Posterior cingulate gyrus (tissue), 11 donors: ENCODE data around the gene S100P.
"Not testable (repeated sequence)": the region's sequence is repeated elsewhere in the genome, so short reads cannot be mapped to it uniquely, and the experiment has no call there.

Source experiments
- DNase-seq, 10 donors: peaks; one replicate each; pipeline versions ENCODE4 v3.0.0 to v3.0.0-alpha.2; 2020 to 2021; ENCODE audit warnings: mixed read lengths in 3 of 10
- intact Hi-C: fragments of 100-400 bp; cut with DNase I; formaldehyde crosslinking; loops from one replicate; pipeline ENCODE4 v1.15.1; 2023

S100P gene

DNA sequence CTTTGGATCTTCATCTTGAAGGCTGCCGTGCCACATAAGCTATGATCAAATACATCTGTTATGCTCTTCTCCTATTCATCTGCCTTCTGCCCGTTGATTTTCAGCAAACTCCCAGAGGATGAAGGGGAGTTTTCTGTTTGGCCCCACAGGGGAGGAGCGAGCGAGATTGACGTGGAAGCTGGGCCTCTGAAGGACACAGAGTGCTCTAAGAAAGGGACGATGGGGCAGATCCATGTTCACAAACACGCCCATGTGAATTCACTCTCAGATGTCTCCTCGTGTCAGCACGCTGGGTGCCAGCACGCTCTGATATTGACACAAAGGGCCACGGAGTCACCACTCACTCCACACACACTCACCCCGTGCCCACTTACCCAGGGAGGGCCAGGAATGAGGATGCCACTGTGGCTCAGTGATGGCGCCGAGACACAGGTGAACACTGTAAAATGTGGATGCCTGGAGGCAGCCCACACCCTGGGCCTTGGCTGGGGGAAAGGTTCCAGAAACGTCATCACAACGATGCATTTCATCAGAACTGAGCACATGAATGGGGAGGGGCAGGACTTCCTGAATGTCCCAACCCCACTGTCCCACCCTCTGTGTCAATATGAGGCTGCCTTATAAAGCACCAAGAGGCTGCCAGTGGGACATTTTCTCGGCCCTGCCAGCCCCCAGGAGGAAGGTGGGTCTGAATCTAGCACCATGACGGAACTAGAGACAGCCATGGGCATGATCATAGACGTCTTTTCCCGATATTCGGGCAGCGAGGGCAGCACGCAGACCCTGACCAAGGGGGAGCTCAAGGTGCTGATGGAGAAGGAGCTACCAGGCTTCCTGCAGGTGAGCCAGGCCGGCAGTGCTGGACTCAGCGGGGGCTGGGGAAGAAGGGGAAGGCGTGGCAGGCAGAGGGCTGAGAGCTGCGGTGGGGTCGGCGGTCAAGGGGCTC, at the start of gene S100P:
Gene S100P (plus strand): TSS at position 648 of the 946 bp plus-strand sequence. CDS start 55 bp downstream, at position 703.
- intact Hi-C loops = no loop called here
- peak in 1 of 10 donors; percentile 75 for DNase-seq

DNA sequence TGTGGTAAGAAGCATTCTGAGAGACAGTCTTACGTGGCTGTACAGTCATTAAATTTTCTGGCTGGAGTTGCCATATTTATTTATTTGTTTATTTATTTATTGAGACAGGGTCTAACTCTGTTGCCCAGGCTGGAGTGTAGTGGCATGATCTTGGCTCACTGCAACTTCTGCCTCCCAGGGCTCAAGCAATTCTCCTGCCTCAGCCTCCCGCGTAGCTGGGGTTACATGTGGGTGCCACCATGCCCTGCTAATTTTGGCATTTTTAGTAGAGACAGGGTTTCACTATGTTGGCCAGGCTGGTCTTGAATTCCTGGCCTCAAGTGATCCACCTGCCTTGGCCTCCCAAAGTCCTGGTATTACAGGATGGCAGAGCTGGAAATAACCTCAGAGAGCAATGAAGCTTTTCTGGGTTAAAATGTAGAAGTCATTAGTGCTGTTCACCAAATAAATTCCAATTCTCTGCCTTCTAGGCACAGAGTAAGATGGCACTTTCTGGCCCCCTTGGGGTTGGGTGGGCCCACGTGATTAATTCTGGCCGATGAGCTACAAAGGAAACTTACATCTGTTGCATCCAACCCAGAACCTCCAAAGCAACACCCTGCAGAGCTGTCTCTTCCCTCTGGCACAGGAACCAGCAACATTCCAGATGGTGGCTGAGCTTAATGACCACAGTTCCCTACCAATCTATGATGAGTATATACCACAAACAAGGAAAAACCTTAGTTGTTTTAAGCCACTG, 48.7 kb upstream of the S100P start:
- intact Hi-C loops = no loop called here
- peak in 1 of 10 donors; percentile 40 for DNase-seq

DNA sequence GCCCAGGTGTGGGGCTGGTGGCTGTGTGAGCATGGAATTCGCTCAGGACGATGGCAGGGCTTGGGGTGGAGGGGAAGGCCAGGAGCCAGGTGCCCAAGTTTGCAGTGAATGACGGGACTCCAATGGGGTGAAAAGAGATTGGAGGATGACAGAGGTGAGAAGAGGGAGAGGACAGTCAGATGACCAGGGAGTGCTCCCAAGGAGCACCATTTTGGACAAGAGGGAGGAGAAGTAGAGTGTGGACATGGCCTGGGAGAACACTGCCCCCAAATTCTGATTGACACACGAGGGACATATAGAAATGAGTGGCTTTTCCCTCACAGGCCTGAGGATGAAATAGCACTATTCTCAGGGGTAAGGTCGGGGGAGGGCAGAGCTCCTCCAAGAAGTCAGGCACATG, 46.5 kb upstream of the S100P start:
- no peak for DNase-seq
- intact Hi-C loops = no loop called here

DNA sequence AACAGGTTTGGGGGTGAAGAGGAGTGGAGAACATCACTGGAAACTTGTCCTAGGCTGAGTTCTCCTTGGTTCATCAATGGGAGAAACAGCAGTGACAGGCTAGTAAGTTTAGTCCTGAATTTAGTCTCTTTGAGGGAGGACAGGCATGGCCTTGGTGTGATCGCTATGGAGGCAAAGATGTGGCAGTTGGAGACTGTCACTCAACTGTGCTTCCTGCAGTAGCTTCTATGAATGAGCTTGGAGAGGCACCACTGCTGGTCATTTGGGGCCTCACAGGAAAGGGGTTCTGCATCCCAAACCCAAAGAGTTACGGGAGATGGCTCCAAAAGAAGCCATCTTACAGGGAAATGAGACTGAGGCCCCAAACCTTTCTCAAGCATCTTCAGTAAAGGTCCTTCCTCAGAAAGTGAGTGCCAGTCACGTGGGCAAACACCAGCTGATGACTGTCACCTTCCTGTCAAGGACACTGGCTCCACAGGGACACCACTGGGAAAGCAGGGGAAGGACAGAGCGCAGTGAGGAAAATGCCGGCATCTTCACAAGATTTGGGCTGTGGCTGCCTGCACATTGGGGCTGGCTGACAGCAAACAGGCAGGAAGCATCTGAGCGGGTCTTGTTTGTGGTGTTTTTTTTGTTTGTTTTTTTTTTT, 46.0 kb upstream of the S100P start:
- DNase-seq = no peak
- intact Hi-C loops = no loop called here

DNA sequence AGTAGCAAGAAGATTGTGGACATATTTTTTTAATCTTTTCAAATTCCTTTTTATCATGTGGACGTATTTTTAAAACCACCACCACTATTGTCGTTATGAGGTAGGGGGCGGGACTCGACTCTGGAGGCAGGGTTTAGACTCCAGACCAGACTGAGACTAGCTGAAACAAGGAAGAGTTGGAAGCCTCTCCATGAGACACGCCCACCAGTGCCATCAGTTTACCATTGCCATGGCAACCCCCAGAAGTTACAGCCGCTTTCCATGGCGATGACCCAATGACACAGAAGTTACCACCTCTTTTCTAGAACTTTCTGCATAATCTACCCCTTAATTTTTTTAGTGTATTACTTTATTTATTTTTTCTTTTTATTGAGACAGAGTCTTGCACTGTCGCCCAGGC, 44.5 kb upstream of the S100P start:
- DNase-seq = no peak
- intact Hi-C loops = no loop called here

DNA sequence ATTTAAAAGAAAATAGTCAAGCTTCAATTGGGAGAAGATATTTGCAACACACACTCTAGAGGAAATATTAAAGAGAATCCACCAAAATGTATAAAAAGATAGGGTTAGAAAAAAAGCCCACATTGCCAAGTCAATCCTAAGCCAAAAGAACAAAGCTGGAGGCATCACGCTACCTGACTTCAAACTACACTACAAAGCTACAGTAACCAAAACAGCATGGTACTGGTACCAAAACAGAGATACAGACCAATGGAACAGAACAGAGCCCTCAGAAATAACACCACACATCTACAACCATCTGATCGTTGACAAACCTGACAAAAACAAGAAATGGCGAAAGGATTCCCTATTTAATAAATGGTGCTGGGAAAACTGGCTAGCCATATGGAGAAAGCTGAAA, 39.5 kb upstream of the S100P start:
- intact Hi-C loops = not testable (repeated sequence)

GRCh38 chr4:6655291-6655690, 38.4 kb upstream of the S100P start:
- intact Hi-C loops, DNase-seq: not testable (repeated sequence)

More for the DNA sequence above, 39.5 kb upstream of the S100P start:
- DNase-seq = not testable (repeated sequence)

- DNase-seq = no peak
- intact Hi-C loops = no loop called here
Measured at GRCh38 chr4:6655924-6656323, 37.8 kb upstream of the S100P start.

GRCh38 chr4:6657242-6658208, 36.2 kb upstream of the S100P start:
- intact Hi-C loops = no loop called here
- DNase-seq = no peak

DNA sequence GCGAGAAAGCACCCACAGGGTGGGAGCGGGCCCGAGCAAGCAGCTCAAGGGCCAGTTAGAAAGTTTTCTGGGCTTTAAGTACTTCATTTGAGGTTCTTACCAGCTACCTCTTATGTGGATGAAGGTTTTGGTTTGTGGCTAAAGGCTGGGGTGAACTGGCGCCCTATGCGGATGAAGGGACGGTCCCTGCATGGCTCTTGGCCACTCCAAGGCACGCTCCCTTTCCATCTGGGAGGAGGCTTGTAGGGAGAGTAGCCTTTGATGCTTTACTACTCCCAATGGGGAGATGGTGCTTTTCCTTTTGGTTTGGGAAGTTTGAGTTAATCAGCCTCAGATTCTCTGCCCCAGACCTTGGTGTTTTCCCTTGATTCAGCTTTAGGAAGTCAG, 35.5 kb upstream of the S100P start:
- intact Hi-C loops = no loop called here
- no peak for DNase-seq

DNA sequence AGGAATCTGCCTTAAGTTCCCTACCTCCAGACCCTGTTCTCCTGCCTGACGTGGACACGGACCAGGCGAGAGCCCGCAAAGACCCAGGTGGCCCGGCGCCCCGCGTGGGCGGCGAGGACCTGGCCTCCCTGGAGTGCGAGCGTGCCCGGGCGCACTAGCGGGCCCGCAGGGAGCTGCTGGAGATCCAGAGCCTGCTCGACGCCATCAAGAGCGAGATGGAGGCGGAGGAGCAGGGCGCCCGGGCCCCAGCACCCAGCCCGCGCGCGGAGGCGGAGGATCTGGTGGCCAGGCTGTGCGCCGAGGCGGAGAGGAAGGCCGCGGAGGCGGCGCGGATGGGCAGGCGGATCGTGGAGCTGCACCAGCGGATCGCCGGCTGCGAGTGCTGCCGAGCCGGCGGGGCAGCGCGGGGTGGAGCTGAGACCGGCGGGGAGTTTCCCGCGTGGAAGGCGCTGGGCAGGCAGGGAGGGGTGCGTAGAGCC, 35.0 kb upstream of the S100P start:
- intact Hi-C loops = no loop called here
- peak in 8 of 10 donors; percentile 37 to 95 (median 58) for DNase-seq

- no peak for DNase-seq
Measured at GRCh38 chr4:6659897-6660296, 33.8 kb upstream of the S100P start.

DNA sequence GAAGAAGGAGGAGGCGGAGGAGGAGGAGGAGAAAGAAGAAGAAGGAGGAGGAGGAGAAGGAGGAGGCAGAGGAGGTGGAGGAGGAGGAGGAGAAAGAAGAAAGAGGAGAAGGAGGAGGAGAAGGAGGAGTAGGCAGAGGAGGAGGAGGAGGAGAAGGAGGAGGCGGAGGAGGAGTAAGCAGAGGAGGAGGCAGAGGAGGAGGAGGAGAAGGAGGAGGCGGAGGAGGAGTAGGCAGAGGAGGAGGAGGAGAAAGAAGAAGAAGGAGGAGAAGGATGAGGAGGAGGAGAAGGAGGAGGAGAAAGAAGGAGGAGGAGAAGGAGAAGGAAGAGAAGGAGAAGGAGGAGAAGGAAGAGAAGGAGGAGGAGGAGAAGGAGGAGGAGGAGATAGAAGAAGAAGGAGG, 33.2 kb upstream of the S100P start:
- intact Hi-C loops = no loop called here

More at GRCh38 chr4:6659897-6660296, 33.8 kb upstream of the S100P start:
- intact Hi-C loops = no loop called here

DNA sequence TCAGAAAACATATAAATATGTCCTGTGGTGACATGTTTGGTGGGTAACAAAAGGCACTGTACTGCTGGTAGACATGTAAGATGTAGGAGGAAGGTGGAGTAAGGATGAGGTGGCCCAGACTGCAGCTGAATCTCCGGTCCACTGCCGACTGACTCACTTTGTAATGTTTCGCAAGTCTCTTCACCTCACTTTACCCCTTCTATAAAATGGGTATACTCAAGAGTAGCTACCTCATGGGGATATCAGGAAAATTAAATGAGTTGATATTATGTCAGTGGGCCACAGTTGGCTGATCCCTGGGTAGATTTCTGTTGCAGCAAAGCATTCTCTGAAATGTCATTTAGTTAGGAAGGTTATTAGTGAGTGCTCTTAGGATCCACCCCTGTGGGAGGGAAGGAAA, 31.1 kb upstream of the S100P start:
- intact Hi-C loops = no loop called here
- DNase-seq = no peak

More for the DNA sequence above, 33.2 kb upstream of the S100P start:
- no peak for DNase-seq

GRCh38 chr4:6663596-6664393, 29.9 kb upstream of the S100P start:
- intact Hi-C loops = no loop called here
- DNase-seq = peak in 1 of 10 donors; percentile 90

DNA sequence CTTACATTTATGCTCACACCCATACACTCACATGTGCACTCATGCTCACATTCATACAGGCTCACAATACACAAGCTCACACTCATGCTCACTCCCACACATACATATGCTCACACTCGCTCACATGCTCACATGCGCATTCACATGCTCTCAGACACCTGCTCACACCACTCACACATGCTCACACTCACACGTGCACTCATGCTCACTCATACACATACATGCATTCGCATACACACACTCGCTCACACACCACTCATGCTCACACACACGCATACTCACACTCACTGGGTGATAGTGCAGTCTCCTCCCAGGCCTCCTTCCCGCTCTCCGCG, 28.4 kb upstream of the S100P start:
- no peak for DNase-seq
- intact Hi-C loops = no loop called here

GRCh38 chr4:6668391-6668790, 25.3 kb upstream of the S100P start:
- intact Hi-C loops = no loop called here
- DNase-seq = no peak

GRCh38 chr4:6671648-6672047, 22.0 kb upstream of the S100P start:
- intact Hi-C loops = loop anchor here (2.0 kb wide), 1 partner anchor 31 kb away; the partner anchor contains the start of gene MRFAP1
- DNase-seq = no peak

GRCh38 chr4:6672131-6672530, 21.5 kb upstream of the S100P start:
- intact Hi-C loops = loop anchor here (2.0 kb wide), 1 partner anchor 31 kb away; the partner anchor contains the start of gene MRFAP1
- DNase-seq = peak in 1 of 10 donors; percentile 57
